Transverse colon (tissue), 4 donors: Measurements from ENCODE around the gene PDIK1L. TPM values are rescaled to one million over a fixed set of nuclear protein-coding genes. Genes with fewer than 3 reads are reported as not detected.
A peak's percentile ranks its signal among the peaks of the same experiment; 100 is the strongest.

ENCODE experiments used
- DNase-seq: peaks from one replicate; pipeline ENCODE4 v3.0.0-alpha.2; 2019
- H3K27ac ChIP-seq, 4 donors: fragments of 200-600 bp; sonication (generic); 2 replicates each; pipeline ENCODE4 v1.5.1; 2016 to 2018; ENCODE audit warnings: inconsistent platforms in 4 of 4
- H3K27me3 ChIP-seq: fragments of 200-600 bp; sonication (generic); 2 replicates; pipeline ENCODE4 v1.5.1; 2017; ENCODE audit warnings: inconsistent platforms
- H3K36me3 ChIP-seq, 4 donors: fragments of 200-600 bp; sonication (generic); 2 replicates each; pipeline ENCODE4 v1.5.1; 2017 to 2019; ENCODE audit warnings: inconsistent platforms in 4 of 4
- H3K4me1 ChIP-seq, 4 donors: fragments of 200-600 bp; sonication (generic); 2 replicates each; pipeline ENCODE4 v1.5.1; 2017 to 2020; ENCODE audit warnings: inconsistent platforms in 4 of 4
- H3K4me3 ChIP-seq, 4 donors: fragments of 200-600 bp; sonication (generic); 1 replicate in 1 of 4; 2 replicates in 3 of 4; pipeline versions ENCODE4 v1.5.1 to v1.6.1; 2017 to 2019; ENCODE audit warnings: inconsistent platforms in 4 of 4
- H3K9me3 ChIP-seq, 2 donors: fragments of 200-600 bp; sonication (generic); 2 replicates each; pipeline ENCODE4 v1.5.1; 2017 to 2019; ENCODE audit warnings: inconsistent platforms in 2 of 2
- CTCF ChIP-seq, 5 experiments: fragments of 200-600 bp in 3 of 5; fragments of 450-650 bp in 2 of 5; sonication (generic) in 3 of 5; IDR thresholded peaks; 1 replicate in 2 of 5; 2 replicates in 3 of 5; pipeline ENCODE4 v1.5.1; 2016 to 2017; ENCODE audit warnings: antibody characterized with exemption in 5 of 5, inconsistent platforms in 3 of 5, mild to moderate bottlenecking in 2 of 5, moderate library complexity in 1 of 5
- EP300 ChIP-seq: sonication (generic); formaldehyde crosslinking; IDR thresholded peaks from one replicate; pipeline ENCODE4 v1.6.1; 2017; ENCODE audit warnings: antibody characterized with exemption, low read depth
- POLR2A ChIP-seq: fragments of 450-650 bp; IDR thresholded peaks from one replicate; pipeline ENCODE4 v1.6.1; 2016; ENCODE audit warnings: antibody characterized with exemption, mild to moderate bottlenecking, moderate library complexity
- POLR2AphosphoS5 ChIP-seq, 3 donors: sonication (generic); formaldehyde crosslinking; IDR thresholded peaks; one replicate each; pipeline ENCODE4 v1.6.1; 2016; ENCODE audit warnings: antibody characterized with exemption in 3 of 3
- WGBS, 2 donors: methylation state at CpG; one replicate each; pipeline ENCODE4 v1.1.5; 2018; ENCODE audit warnings: low coverage in 1 of 2; 5-methylcytosine and 5-hydroxymethylcytosine counted together
- in situ Hi-C, 4 donors: fragments of 200-750 bp; cut with MboI; loops; one replicate each; pipeline versions ENCODE4 v1.15.0 to v1.15.1; 2017; ENCODE audit warnings: low sequenced_read_pairs in 3 of 4, low pct_ligation_motif_present in 1 of 4, low pct_unique_long_range_greater_than_20kb in 1 of 4
- intact Hi-C: fragments of 100-400 bp; cut with DNase I; formaldehyde crosslinking; loops from one replicate; pipeline ENCODE4 v1.15.1; 2023; ENCODE audit warnings: low total_unique reads
- total RNA-seq, 4 donors: library from RNA; depleted of rRNA; stranded (reverse); fragments of >200 nt; gene quantifications; one replicate each; pipeline ENCODE4 v1.1.0, GENCODE V29; 2016

The PDIK1L gene
- total RNA-seq, 4 donors from 2014 or later, result 4.0 to 15.6 (median 9.8) TPM

- Histone ChIP-seq H3K27ac (peak within 1 kb of the TSS; percentile 70 to 87 (median 78)), H3K36me3 (no peaks in the 10 kb centered on the region), H3K4me3 (peak within 1 kb of the TSS; percentile 59 to 91 (median 62)), H3K4me1 (peaks cover 8 to 19% (median 12%) of the 10 kb centered on the region in 4 donors), H3K27me3 (no peaks in the 10 kb centered on the region), H3K9me3 (no peaks in the 10 kb centered on the region)
- intact Hi-C loops, result no loop called here
- TF ChIP-seq EP300 (no peak), POLR2A (peak; percentile 72), CTCF (IDR thresholded peaks at IDR 0.05) (peak; percentile 86 to 99 (median 93)), POLR2AphosphoS5 (IDR thresholded peaks at IDR 0.05) (peak; percentile 62 to 88 (median 76))
- peak; percentile 94 for DNase-seq
- in situ Hi-C loops, result loop anchor here in 2 of 4 donors (25.0 kb wide), 1 partner anchor 133 kb away; the partner anchor contains the start of gene SLC30A2 (in 2 of the 2)
- 3% methylated on average over 36 of the region's 76 CpGs; no CpG with 5 or more reads in 1 of the 2 donors for WGBS, 2 donors
Observed at GRCh38 chr1:26169669-26170471, 58.2 kb downstream of the PDIK1L start, which contains the start of gene ZNF593. TSS of gene ZNF593 (plus strand) at chr1:26169908. CDS start at chr1:26169984, 76 bp downstream.

- H3K4me1 ChIP-seq, result peaks cover 8 to 19% (median 12%) of the 10 kb centered on the region in 4 donors
- H3K27me3 ChIP-seq, result no peaks in the 10 kb centered on the region
- WGBS, 2 donors, result 64% methylated on average over 9 of the region's 9 CpGs; no CpG with 5 or more reads in 1 of the 2 donors
- H3K9me3 ChIP-seq, result no peaks in the 10 kb centered on the region
- peak overlapping the region; percentile 59 to 91 (median 62) for H3K4me3 ChIP-seq
- no peak for TF ChIP-seq CTCF (IDR thresholded peaks at IDR 0.05)
- no peak for TF ChIP-seq POLR2AphosphoS5 (IDR thresholded peaks at IDR 0.05)
- TF ChIP-seq EP300, result no peak
- TF ChIP-seq POLR2A, result no peak
- H3K27ac ChIP-seq, result peak overlapping the region; percentile 70 to 87 (median 78)
- no peak for DNase-seq
- no peaks in the 10 kb centered on the region for H3K36me3 ChIP-seq
- in situ Hi-C loops (loop anchor here in 2 of 4 donors (25.0 kb wide), 1 partner anchor 133 kb away; the partner anchor contains the start of gene SLC30A2 (in 2 of the 2)), intact Hi-C loops (no loop called here)
Observed at GRCh38 chr1:26170472-26170821, 58.8 kb downstream of the PDIK1L start.

- 93 to 100% methylated on average over 5 to 34 of the region's 34 CpGs for WGBS, 2 donors
- H3K27ac ChIP-seq, result no peak within 1 kb of the TSS
- H3K4me1 ChIP-seq, result peaks cover 8 to 19% (median 12%) of the 10 kb centered on the region in 4 donors
- TF ChIP-seq EP300 (no peak), POLR2A (no peak), POLR2AphosphoS5 (IDR thresholded peaks at IDR 0.05) (no peak), CTCF (IDR thresholded peaks at IDR 0.05) (no peak)
- in situ Hi-C loops (loop anchor here in 2 of 4 donors (25.0 kb wide), 1 partner anchor 134 kb away; the partner anchor contains the start of gene SLC30A2 (in 2 of the 2)), intact Hi-C loops (no loop called here)
- H3K4me3 ChIP-seq, result peak within 1 kb of the TSS in 1 of 4 donors; percentile 59
- no peaks in the 10 kb centered on the region for H3K36me3 ChIP-seq
- H3K27me3 ChIP-seq, result no peaks in the 10 kb centered on the region
- no peak for DNase-seq
- H3K9me3 ChIP-seq, result no peaks in the 10 kb centered on the region
Observed at GRCh38 chr1:26171084-26172072, 59.8 kb downstream of the PDIK1L start, which contains the start of gene ZNF593OS. TSS of gene ZNF593OS (minus strand) at chr1:26171832. CDS start at chr1:26171661, 171 bp downstream.

Other genes with a start within 250 kb of the PDIK1L start
- gene PAQR7, start 236.1 kb upstream of the PDIK1L start, total RNA-seq, result 1 to 10 TPM in 3 of 4 donors, not detected in 1; 2.0 to 2.4 (median 2.4) TPM
- gene STMN1, start 205.4 kb upstream of the PDIK1L start, total RNA-seq, result 10 to 100 TPM in 3 of 4 donors, 1 to 10 TPM in 1; 6.4 to 24.3 (median 16.5) TPM
- 10 to 100 TPM; 23.1 to 60.1 (median 38.8) TPM for gene PAFAH2, start 113.8 kb upstream of the PDIK1L start, total RNA-seq
- gene EXTL1, start 90.0 kb upstream of the PDIK1L start, total RNA-seq, result under 1 TPM in 2 of 4 donors, not detected in 2; 0.16 to 0.41 TPM
- under 1 TPM in 1 of 4 donors, not detected in 3; 0.14 TPM for gene SLC30A2, start 65.7 kb upstream of the PDIK1L start, total RNA-seq
- 1 to 10 TPM in 1 of 4 donors, under 1 TPM in 1, not detected in 2; 0.32 to 1.8 TPM for gene TRIM63, start 44.2 kb upstream of the PDIK1L start, total RNA-seq
- gene FAM110D, start 47.3 kb downstream of the PDIK1L start, total RNA-seq, result 1 to 10 TPM in 3 of 4 donors, under 1 TPM in 1; 0.82 to 9.4 (median 2.9) TPM
- not detected for gene C1orf232, start 57.1 kb downstream of the PDIK1L start, total RNA-seq
- 10 to 100 TPM in 3 of 4 donors, not detected in 1; 18.7 to 27.2 (median 26.9) TPM for gene ZNF593, start 58.1 kb downstream of the PDIK1L start, total RNA-seq
- gene ZNF593OS, start 60.0 kb downstream of the PDIK1L start, total RNA-seq, result not detected
- gene CNKSR1, start 65.7 kb downstream of the PDIK1L start, total RNA-seq, result 100 to 1,000 TPM in 1 of 4 donors, 10 to 100 TPM in 3; 53.5 to 187 (median 74.4) TPM
- not detected for gene CATSPER4, start 78.8 kb downstream of the PDIK1L start, total RNA-seq
- gene CEP85, start 122.4 kb downstream of the PDIK1L start, total RNA-seq, result 10 to 100 TPM in 3 of 4 donors, 1 to 10 TPM in 1; 8.6 to 73.8 (median 13.6) TPM
- gene SH3BGRL3, start 168.3 kb downstream of the PDIK1L start, total RNA-seq, result 100 to 1,000 TPM; 134 to 314 (median 215) TPM
- gene UBXN11, start 194.8 kb downstream of the PDIK1L start, total RNA-seq, result 10 to 100 TPM in 2 of 4 donors, 1 to 10 TPM in 2; 4.9 to 17.9 (median 12.0) TPM
- gene CD52, start 206.1 kb downstream of the PDIK1L start, total RNA-seq, result 10 to 100 TPM in 2 of 4 donors, 1 to 10 TPM in 1, not detected in 1; 5.3 to 56.1 (median 21.1) TPM
- gene CRYBG2, start 242.3 kb downstream of the PDIK1L start, total RNA-seq, result 10 to 100 TPM in 3 of 4 donors, 1 to 10 TPM in 1; 2.8 to 41.9 (median 22.3) TPM